HG02938 (cell line): Measurements from ENCODE around the gene CYTH2.
A peak's percentile ranks its signal among the peaks of the same experiment; 100 is the strongest.

Source experiments
- ATAC-seq: cut with Tn5 transposase; IDR thresholded peaks from one replicate; pipeline ENCODE4 v1.9.1; 2021; ENCODE audit warnings: mild to moderate bottlenecking, moderate library complexity; ENCODE audit not compliant: unreplicated experiment

Gene CYTH2

DNA sequence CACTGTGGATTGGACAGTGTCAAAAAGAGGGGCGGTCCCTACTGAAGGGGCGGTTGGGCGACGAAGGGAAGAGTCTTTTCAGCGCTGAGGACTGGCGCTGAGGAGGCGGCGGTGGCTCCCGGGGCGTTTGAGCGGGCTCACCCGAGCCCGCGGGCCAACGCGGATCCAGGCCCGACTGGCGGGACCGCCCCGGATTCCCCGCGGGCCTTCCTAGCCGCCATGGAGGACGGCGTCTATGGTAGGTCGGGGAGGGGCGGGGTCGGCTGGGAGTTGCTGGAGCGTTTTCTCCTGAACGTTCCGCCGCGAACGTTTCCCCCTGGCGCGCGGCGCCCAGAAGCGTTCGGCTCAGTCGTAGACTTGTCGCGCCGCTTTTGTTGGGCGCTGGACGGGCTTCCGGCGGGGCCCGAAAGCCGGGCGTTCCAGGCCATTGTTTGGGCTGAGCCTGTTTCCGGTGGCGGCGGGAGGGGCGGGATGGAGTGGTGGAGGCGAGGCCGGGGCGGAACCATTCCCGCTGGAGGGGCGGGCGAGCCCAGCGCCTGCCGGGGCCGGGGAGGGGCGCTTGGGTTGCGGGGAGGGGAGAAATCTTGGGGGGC is at the start of gene CYTH2:
Gene CYTH2 (plus strand): TSS at position 81 of the 593 bp plus-strand sequence. CDS start 139 bp downstream, at position 220.
- ATAC-seq: peak; percentile 21

- no peak for ATAC-seq
Observed at GRCh38 chr19:48421548-48421947, 47.6 kb upstream of the CYTH2 start.

GRCh38 chr19:48424694-48425219 is 44.4 kb upstream of the CYTH2 start:
- ATAC-seq: no peak

- ATAC-seq: no peak
Observed at GRCh38 chr19:48428670-48429069, 40.5 kb upstream of the CYTH2 start.

- ATAC-seq: no peak
Observed at GRCh38 chr19:48433337-48433736, 35.8 kb upstream of the CYTH2 start.

DNA sequence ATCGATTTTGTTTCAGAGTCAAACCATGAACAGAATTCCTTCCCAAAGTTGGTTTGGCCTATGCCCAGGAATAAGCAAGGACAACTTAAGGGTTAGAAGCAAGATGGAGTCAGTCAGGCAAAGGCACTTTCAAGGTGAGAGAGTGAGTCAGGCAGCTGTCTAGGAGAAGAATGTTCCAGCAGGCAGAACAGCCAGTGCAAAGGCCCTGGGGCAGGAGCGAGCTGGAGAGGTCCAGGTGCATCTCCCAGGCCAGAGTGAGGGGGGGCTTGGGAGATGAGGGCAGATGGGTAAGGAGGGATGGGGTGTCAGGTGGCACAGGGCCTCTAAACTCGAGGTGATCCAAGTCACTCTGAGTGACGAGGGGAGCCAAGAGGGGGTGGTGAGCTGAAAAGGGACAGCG is 32.6 kb upstream of the CYTH2 start:
- ATAC-seq: no peak

- ATAC-seq: no peak
Observed at GRCh38 chr19:48441360-48442050, 27.7 kb upstream of the CYTH2 start.

DNA sequence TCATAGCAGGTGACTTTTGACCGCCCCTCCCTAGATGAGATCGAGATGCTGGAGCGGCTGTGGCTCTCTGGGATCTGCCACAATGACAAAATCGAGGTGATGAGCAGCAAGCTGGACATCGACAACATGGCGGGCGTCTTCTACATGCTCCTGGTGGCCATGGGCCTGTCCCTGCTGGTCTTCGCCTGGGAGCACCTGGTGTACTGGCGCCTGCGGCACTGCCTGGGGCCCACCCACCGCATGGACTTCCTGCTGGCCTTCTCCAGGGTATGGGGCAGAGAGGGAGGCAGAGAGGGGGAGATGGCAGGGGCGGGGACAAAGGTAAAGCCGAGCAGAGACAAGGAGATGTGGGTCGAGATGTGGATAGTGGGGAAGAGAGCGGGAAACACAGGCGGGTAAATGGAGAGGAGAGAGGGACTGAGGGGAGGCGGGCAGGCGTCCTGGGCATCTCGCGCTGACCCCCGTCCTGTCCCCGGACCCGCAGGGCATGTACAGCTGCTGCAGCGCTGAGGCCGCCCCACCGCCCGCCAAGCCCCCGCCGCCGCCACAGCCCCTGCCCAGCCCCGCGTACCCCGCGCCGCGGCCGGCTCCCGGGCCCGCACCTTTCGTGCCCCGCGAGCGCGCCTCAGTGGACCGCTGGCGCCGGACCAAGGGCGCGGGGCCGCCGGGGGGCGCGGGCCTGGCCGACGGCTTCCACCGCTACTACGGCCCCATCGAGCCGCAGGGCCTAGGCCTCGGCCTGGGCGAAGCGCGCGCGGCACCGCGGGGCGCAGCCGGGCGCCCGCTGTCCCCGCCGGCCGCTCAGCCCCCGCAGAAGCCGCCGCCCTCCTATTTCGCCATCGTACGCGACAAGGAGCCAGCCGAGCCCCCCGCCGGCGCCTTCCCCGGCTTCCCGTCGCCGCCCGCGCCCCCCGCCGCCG is 26.8 kb upstream of the CYTH2 start:
- ATAC-seq: no peak

- ATAC-seq: no peak
Observed at GRCh38 chr19:48443256-48443655, 25.9 kb upstream of the CYTH2 start.

DNA sequence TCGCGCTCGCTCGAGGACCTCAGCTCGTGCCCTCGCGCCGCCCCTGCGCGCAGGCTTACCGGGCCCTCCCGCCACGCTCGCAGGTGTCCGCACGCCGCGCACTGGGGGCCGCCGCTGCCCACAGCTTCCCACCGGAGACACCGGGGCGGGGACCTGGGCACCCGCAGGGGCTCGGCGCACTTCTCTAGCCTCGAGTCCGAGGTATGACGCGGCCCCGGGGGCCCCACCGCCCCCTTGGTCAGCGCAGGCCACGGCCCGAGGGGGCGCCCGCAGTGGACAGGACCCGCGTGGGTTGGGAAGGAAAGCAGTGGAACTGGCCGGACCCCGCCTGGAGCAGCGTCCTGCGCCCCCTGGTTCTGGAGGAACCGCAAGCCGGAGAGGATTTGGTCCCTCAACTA is 25.4 kb upstream of the CYTH2 start:
- no peak for ATAC-seq

- ATAC-seq: no peak
Observed at GRCh38 chr19:48444129-48444935, 24.8 kb upstream of the CYTH2 start.

GRCh38 chr19:48444936-48445200 is 24.3 kb upstream of the CYTH2 start:
- ATAC-seq: no peak

GRCh38 chr19:48445256-48445605 is 23.9 kb upstream of the CYTH2 start:
- peak; percentile 21 for ATAC-seq

DNA sequence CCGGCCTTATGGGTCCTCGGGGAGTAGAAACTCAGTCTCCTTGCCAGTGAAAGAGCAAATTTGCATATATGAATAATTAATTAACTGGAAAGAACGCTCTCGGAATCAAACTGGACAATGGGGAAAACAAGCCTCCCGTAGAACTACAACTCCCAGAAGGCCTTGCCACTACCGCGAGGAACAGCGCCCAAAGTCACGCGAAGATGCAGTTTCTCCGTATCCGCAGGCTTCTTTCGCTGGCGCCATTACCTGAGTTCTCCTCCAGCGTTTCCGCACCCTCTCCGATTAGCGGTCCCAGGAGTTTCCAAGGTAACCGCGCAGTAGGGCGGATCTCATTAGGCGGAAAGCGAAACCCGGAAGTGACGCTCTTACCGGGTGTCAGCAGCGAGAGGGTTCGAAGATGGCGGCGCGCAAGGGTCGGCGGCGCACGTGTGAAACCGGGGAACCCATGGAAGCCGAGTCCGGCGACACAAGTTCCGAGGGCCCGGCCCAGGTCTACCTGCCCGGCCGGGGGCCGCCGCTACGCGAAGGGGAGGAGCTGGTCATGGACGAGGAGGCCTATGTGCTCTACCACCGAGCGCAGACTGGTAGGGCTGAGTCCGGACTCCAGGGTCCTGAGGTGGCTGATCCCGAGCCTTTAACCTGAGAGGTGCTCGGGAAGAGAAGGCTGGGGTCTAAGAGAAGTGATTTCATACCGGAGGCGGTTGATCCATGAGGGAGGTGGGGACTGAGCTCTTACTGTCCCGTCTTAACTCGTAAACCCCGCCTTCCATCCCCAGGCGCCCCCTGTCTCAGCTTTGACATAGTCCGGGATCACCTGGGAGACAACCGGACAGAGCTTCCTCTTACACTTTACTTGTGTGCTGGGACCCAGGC is 23.3 kb upstream of the CYTH2 start, which contains the start of gene GRWD1:
Gene GRWD1 (plus strand): TSS at position 378 of the 876 bp plus-strand sequence. CDS start 23 bp downstream, at position 401.
- ATAC-seq: peak; percentile 85

- ATAC-seq: no peak
Observed at GRCh38 chr19:48446579-48446978, 22.6 kb upstream of the CYTH2 start.

GRCh38 chr19:48448563-48448962 is 20.6 kb upstream of the CYTH2 start:
- ATAC-seq: no peak

- ATAC-seq: no peak
Observed at GRCh38 chr19:48450441-48450840, 18.7 kb upstream of the CYTH2 start.

DNA sequence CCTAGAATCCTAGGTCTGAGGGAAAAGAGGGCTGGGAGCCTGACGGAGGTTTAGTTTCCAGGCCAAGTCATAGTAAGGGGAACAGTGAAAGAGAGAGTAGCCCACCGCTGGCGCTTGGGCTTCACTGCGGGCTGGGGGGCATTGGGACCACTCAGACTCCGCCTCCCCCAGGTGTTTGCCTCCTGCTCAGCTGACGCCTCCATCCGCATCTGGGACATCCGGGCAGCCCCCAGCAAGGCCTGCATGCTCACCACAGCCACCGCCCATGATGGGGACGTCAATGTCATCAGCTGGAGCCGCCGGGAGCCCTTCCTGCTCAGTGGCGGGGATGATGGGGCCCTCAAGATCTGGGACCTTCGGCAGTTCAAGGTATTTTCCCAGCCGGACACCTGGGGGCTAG is 18.3 kb upstream of the CYTH2 start:
- no peak for ATAC-seq

DNA sequence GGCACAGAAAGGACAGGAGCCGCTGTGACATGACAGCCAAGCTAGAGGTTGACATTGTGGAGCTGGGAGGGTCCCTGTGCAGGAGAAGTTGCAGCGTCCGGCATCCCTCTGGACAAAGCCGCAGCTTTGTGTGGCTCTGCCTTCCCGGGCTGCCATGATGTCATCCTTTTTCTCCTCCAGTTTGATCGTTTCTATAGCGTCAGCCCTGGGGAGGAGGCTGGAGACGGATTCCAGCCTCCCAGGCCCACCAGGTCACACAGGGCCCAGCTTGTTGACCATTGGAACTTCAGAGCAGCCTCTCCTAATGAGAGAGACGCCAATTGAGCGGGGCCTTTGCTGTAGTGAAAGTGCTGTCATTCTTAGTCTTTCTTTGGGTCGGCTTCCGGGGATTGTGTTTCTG is 17.5 kb upstream of the CYTH2 start:
- no peak for ATAC-seq
